ENCODE results near the gene SDE2. TPM values are rescaled to one million over a fixed set of nuclear protein-coding genes. Genes with fewer than 3 reads are reported as not detected.
"Not testable (repeated sequence)": the region's sequence is repeated elsewhere in the genome, so short reads cannot be mapped to it uniquely, and the experiment has no call there.

SDE2 gene
- total and polyA plus RNA-seq, 2 of the 8 experiments (the other 6 are each of a cell fraction or from before 2014, with no cell fraction given) = 8.5 to 16.7 TPM

DNA sequence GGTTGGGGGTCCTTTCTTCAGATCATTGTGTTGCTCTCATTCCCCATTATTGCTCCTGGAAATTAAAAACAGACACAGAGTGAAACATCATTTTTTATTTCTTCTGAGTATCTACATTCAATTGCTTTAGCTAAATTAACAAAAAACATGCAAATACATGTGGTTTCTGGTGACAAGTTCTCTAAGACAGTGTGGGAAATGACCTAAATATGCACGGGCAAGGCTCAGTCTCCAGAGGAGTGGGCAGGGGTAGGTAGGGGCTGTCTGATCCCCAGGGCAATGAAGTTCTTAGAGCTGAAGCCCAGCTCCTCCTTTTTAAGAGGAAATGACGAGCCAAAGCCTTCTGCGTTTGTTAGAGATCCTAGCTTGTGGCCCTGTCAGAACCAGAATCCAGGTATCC lies 62.6 kb downstream of the SDE2 start:
- no peak for FAIRE-seq
- Histone ChIP-seq H3K79me1 (ENCODE audit: low read depth, low read length) (no peaks in the 10 kb centered on the region), H3K9me3 (ENCODE audit: insufficient read depth in 2 of 2, low read depth in 1 of 2, low read length in 1 of 2) (no peaks in the 10 kb centered on the region), H4K8ac (ENCODE audit: extremely low read depth, insufficient read depth, low read length) (no peak overlapping the region), H3K79me2 (ENCODE audit: control insufficient read depth in 1 of 2, insufficient read depth in 2 of 2, low read length in 2 of 2) (no peaks in the 10 kb centered on the region), H2BK120ac (replicated peaks; ENCODE audit: low read depth, low read length) (no peak overlapping the region), H3K23ac (ENCODE audit: insufficient read length) (no peak overlapping the region), H4K5ac (ENCODE audit: insufficient read length, low read depth, low read length) (no peak overlapping the region), H3K4me2 (ENCODE audit: insufficient read depth in 1 of 2, low read depth in 2 of 2, low read length in 2 of 2) (no peak overlapping the region), H4K91ac (replicated peaks; ENCODE audit: insufficient read length, low read length) (no peak overlapping the region), H4K20me1 (replicated peaks in 1 of 2; ENCODE audit: control insufficient read depth in 1 of 2, insufficient read depth in 2 of 2, low read length in 2 of 2) (no peaks in the 10 kb centered on the region), H3K36me3 (ENCODE audit: control insufficient read depth in 2 of 4, insufficient read depth in 4 of 4, low read length in 3 of 4) (no peaks in the 10 kb centered on the region), H2BK20ac (ENCODE audit: low read length) (no peak overlapping the region), H2BK15ac (ENCODE audit: low read length) (no peak overlapping the region), H3K4me3 (ENCODE audit: extremely low read depth in 1 of 4, insufficient read depth in 2 of 4, low read depth in 3 of 4, low read length in 4 of 4) (no peak overlapping the region), H3K18ac (ENCODE audit: extremely low read depth, low read length) (no peak overlapping the region), H3K14ac (ENCODE audit: insufficient read length) (no peak overlapping the region), H3K9ac (replicated peaks in 1 of 4; ENCODE audit: extremely low read depth in 1 of 4, low read depth in 3 of 4, low read length in 3 of 4) (no peak overlapping the region), H2AK5ac (ENCODE audit: low read depth, low read length) (no peak overlapping the region), H3K4ac (replicated peaks; ENCODE audit: insufficient read length, low read depth, low read length) (no peak overlapping the region), H3K23me2 (ENCODE audit: low read depth, low read length) (no peaks in the 10 kb centered on the region), H3K56ac (replicated peaks; ENCODE audit: insufficient read length, low read depth, low read length) (no peak overlapping the region), H3K4me1 (replicated peaks in 1 of 4; ENCODE audit: control insufficient read depth in 3 of 4, insufficient read depth in 4 of 4, low read length in 3 of 4) (peaks cover 0 to 7% (median 4%) of the 10 kb centered on the region in 4 experiments; a peak in 4 of 7 replicates), H2BK5ac (ENCODE audit: low read depth, low read length) (no peak overlapping the region), H2AFZ (ENCODE audit: low read length) (no peak overlapping the region), H3K27ac (ENCODE audit: low read depth, low read length) (no peak overlapping the region), H2BK12ac (ENCODE audit: low read depth, low read length) (no peak overlapping the region), H3K27me3 (replicated peaks in 1 of 4; ENCODE audit: control insufficient read depth in 3 of 4, extremely low read depth in 1 of 4, insufficient read depth in 3 of 4, low read length in 3 of 4) (peaks cover 0 to 8% (median 6%) of the 10 kb centered on the region in 4 experiments; a peak in 4 of 7 replicates)
- 81% methylated on average over 3 of the region's 3 CpGs; no CpG with 5 or more reads in 1 of the 2 experiments for WGBS, 2 experiments (ENCODE audit: extremely low coverage in 1 of 2, insufficient coverage in 1 of 2, insufficient read length in 1 of 2, insufficient replicate concordance in 2 of 2, low coverage in 1 of 2, low lambda C conversion rate in 2 of 2, missing lambda C conversion rate in 1 of 2)
- ChIA-PET POLR2A (ENCODE audit: partially characterized antibody) (interaction anchor here (1.5 to 1.8 kb wide), 2 partner anchors 10 to 63 kb away, joined by 5 read pairs; partner anchors contain the start of gene SDE2), CTCF (ENCODE audit: partially characterized antibody) (interaction anchor here (0.6 to 1.8 kb wide), 7 partner anchors 8 to 91 kb away, joined by 3 to 8 read pairs (median 4); no protein-coding TSS in a partner anchor)
- TF ChIP-seq TBP (IDR thresholded peaks at IDR 0.05; ENCODE audit: low read depth, low read length) = no peak
- DNase-seq (ENCODE audit: low read depth in 1 of 2, low spot score in 2 of 2) = no peak

DNA sequence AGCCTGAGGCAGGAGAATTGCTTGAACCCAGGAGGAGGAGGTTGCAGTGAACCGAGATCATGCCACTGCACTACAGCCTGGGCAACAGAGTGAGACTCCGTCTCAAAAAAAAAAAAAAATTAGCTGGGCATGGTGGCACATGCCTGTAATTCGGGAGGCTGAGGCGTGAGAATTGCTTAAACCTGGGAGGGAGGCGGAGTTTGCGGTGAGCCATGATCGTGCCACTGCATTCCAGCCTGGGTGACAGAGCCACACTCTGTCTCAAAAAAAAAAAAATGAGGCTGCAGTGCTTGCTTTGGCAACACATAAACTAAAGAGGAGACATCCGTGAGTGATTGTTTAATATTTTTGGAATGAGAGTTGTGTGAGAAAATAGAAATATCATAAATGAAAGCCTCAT lies 63.1 kb downstream of the SDE2 start:
- not testable (repeated sequence) for H2BK5ac ChIP-seq (ENCODE audit: low read depth, low read length); H4K5ac ChIP-seq (ENCODE audit: insufficient read length, low read depth, low read length); H3K14ac ChIP-seq (ENCODE audit: insufficient read length); H2AK5ac ChIP-seq (ENCODE audit: low read depth, low read length); H3K36me3 ChIP-seq (ENCODE audit: control insufficient read depth in 2 of 4, insufficient read depth in 4 of 4, low read length in 3 of 4); H3K4me2 ChIP-seq (ENCODE audit: insufficient read depth in 1 of 2, low read depth in 2 of 2, low read length in 2 of 2); H3K9me3 ChIP-seq (ENCODE audit: insufficient read depth in 2 of 2, low read depth in 1 of 2, low read length in 1 of 2); H3K79me1 ChIP-seq (ENCODE audit: low read depth, low read length); H3K79me2 ChIP-seq (ENCODE audit: control insufficient read depth in 1 of 2, insufficient read depth in 2 of 2, low read length in 2 of 2); H2BK12ac ChIP-seq (ENCODE audit: low read depth, low read length); H3K4me3 ChIP-seq (ENCODE audit: extremely low read depth in 1 of 4, insufficient read depth in 2 of 4, low read depth in 3 of 4, low read length in 4 of 4); H2BK15ac ChIP-seq (ENCODE audit: low read length); H3K9ac ChIP-seq (replicated peaks in 1 of 4; ENCODE audit: extremely low read depth in 1 of 4, low read depth in 3 of 4, low read length in 3 of 4); H3K4me1 ChIP-seq (replicated peaks in 1 of 4; ENCODE audit: control insufficient read depth in 3 of 4, insufficient read depth in 4 of 4, low read length in 3 of 4); H3K23ac ChIP-seq (ENCODE audit: insufficient read length); H2BK20ac ChIP-seq (ENCODE audit: low read length); H4K91ac ChIP-seq (replicated peaks; ENCODE audit: insufficient read length, low read length); FAIRE-seq; DNase-seq (ENCODE audit: low read depth in 1 of 2, low spot score in 2 of 2); H2AFZ ChIP-seq (ENCODE audit: low read length); H3K27me3 ChIP-seq (replicated peaks in 1 of 4; ENCODE audit: control insufficient read depth in 3 of 4, extremely low read depth in 1 of 4, insufficient read depth in 3 of 4, low read length in 3 of 4); H3K4ac ChIP-seq (replicated peaks; ENCODE audit: insufficient read length, low read depth, low read length); H4K8ac ChIP-seq (ENCODE audit: extremely low read depth, insufficient read depth, low read length); H3K56ac ChIP-seq (replicated peaks; ENCODE audit: insufficient read length, low read depth, low read length); H3K23me2 ChIP-seq (ENCODE audit: low read depth, low read length); H3K18ac ChIP-seq (ENCODE audit: extremely low read depth, low read length); H3K27ac ChIP-seq (ENCODE audit: low read depth, low read length); H2BK120ac ChIP-seq (replicated peaks; ENCODE audit: low read depth, low read length); H4K20me1 ChIP-seq (replicated peaks in 1 of 2; ENCODE audit: control insufficient read depth in 1 of 2, insufficient read depth in 2 of 2, low read length in 2 of 2)
- ChIA-PET CTCF (ENCODE audit: partially characterized antibody) (interaction anchor here (0.6 to 1.8 kb wide), 6 partner anchors 9 to 91 kb away, joined by 3 to 4 read pairs (median 4); no protein-coding TSS in a partner anchor), POLR2A (ENCODE audit: partially characterized antibody) (interaction anchor here (1.5 to 1.8 kb wide), 2 partner anchors 9 to 64 kb away, joined by 5 read pairs; partner anchors contain the start of gene SDE2)
- 80% methylated on average over 7 of the region's 8 CpGs; no CpG with 5 or more reads in 1 of the 2 experiments for WGBS, 2 experiments (ENCODE audit: extremely low coverage in 1 of 2, insufficient coverage in 1 of 2, insufficient read length in 1 of 2, insufficient replicate concordance in 2 of 2, low coverage in 1 of 2, low lambda C conversion rate in 2 of 2, missing lambda C conversion rate in 1 of 2)

All from H1 (cell line).